HepG2 (cell line): ENCODE results near the gene MLLT10. TPM values are rescaled to one million over a fixed set of nuclear protein-coding genes. Genes with fewer than 3 reads are reported as not detected.

Source experiments
- BRCA1 ChIP-seq: sonication (generic); formaldehyde crosslinking; IDR thresholded peaks from 2 replicates; pipeline ENCODE4 v1.4.0; 2020; ENCODE audit warnings: missing genetic modification reagents
- BRF2 ChIP-seq: sonication (generic); formaldehyde crosslinking; IDR thresholded peaks from 2 replicates; pipeline ENCODE4 v1.8.1; 2022; ENCODE audit warnings: mild to moderate bottlenecking, missing genetic modification reagents
- CBFB ChIP-seq: sonication (generic); formaldehyde crosslinking; IDR thresholded peaks from 2 replicates; pipeline ENCODE4 v1.4.0; 2020; ENCODE audit warnings: missing genetic modification reagents
- CEBPG ChIP-seq: IDR thresholded peaks from 2 replicates; pipeline ENCODE4 v1.6.1; 2016
- DPF2 ChIP-seq: sonication (generic); formaldehyde crosslinking; IDR thresholded peaks from 2 replicates; pipeline ENCODE4 v1.4.0; 2020; ENCODE audit warnings: mild to moderate bottlenecking, low read depth, missing genetic modification reagents, borderline replicate concordance
- HCFC1 ChIP-seq: fragments of 150-350 bp; IDR thresholded peaks from 2 replicates; pipeline ENCODE4 v1.6.1; 2014; ENCODE audit warnings: low read depth, low read length
- IKZF5 ChIP-seq: IDR thresholded peaks from 2 replicates; pipeline ENCODE4 v1.6.1; 2018; ENCODE audit warnings: missing genetic modification reagents, mild to moderate bottlenecking, missing compliant biosample characterization
- JDP2 ChIP-seq: sonication (generic); formaldehyde crosslinking; IDR thresholded peaks from 2 replicates; pipeline ENCODE4 v1.8.1; 2022; ENCODE audit warnings: missing genetic modification reagents, borderline replicate concordance
- KLF6 ChIP-seq: IDR thresholded peaks from 2 replicates; pipeline ENCODE4 v1.8.0; 2016; ENCODE audit warnings: missing biosample characterization, missing genetic modification reagents
- SAP130 ChIP-seq: IDR thresholded peaks from 2 replicates; pipeline ENCODE4 v1.6.1; 2016; ENCODE audit warnings: low read depth
- SIX1 ChIP-seq: sonication (generic); formaldehyde crosslinking; IDR thresholded peaks from 2 replicates; pipeline ENCODE4 v1.4.0; 2020; ENCODE audit warnings: missing genetic modification reagents, borderline replicate concordance
- SNRNP70 ChIP-seq: fragments of 200-400 bp; formaldehyde crosslinking; IDR thresholded peaks from 2 replicates; pipeline ENCODE4 v1.6.1; 2017; ENCODE audit warnings: mild to moderate bottlenecking, low read depth, low read length, moderate library complexity
- TAF1 ChIP-seq: sonication (generic); formaldehyde crosslinking; IDR thresholded peaks from 2 replicates; pipeline ENCODE4 v1.4.0; 2020; ENCODE audit warnings: missing genetic modification reagents
- THAP7 ChIP-seq: sonication (generic); formaldehyde crosslinking; IDR thresholded peaks from 2 replicates; pipeline ENCODE4 v1.8.1; 2023; ENCODE audit warnings: mild to moderate bottlenecking, missing genetic modification reagents
- ZKSCAN5 ChIP-seq: sonication (generic); formaldehyde crosslinking; IDR thresholded peaks from 2 replicates; pipeline ENCODE4 v1.5.1; 2020; ENCODE audit warnings: mild to moderate bottlenecking, missing genetic modification reagents
- ZMAT5 ChIP-seq: sonication (generic); formaldehyde crosslinking; IDR thresholded peaks from 2 replicates; pipeline ENCODE4 v1.5.0; 2020; ENCODE audit warnings: mild to moderate bottlenecking, low read depth, missing genetic modification reagents, borderline replicate concordance
- ZNF329 ChIP-seq: sonication (generic); formaldehyde crosslinking; IDR thresholded peaks from 2 replicates; pipeline ENCODE4 v1.9.0; 2021; ENCODE audit warnings: low read depth, mild to moderate bottlenecking, missing genetic modification reagents
- ZNF331 ChIP-seq: sonication (generic); formaldehyde crosslinking; IDR thresholded peaks from 2 replicates; pipeline ENCODE4 v1.4.0; 2020; ENCODE audit warnings: missing genetic modification reagents
- ZNF33B ChIP-seq: sonication (generic); formaldehyde crosslinking; IDR thresholded peaks from 2 replicates; pipeline ENCODE4 v1.5.1; 2020; ENCODE audit warnings: mild to moderate bottlenecking, missing genetic modification reagents
- ZNF501 ChIP-seq: sonication (generic); formaldehyde crosslinking; IDR thresholded peaks from 2 replicates; pipeline ENCODE4 v1.5.1; 2020; ENCODE audit warnings: mild to moderate bottlenecking, moderate library complexity, missing genetic modification reagents
- ZNF512B ChIP-seq: sonication (generic); formaldehyde crosslinking; IDR thresholded peaks from 2 replicates; pipeline ENCODE4 v1.5.1; 2020; ENCODE audit warnings: missing genetic modification reagents, mild to moderate bottlenecking, borderline replicate concordance
- ZNF546 ChIP-seq: sonication (generic); formaldehyde crosslinking; conservative IDR thresholded peaks from 2 replicates; pipeline ENCODE4 v1.8.1; 2023; ENCODE audit warnings: mild to moderate bottlenecking, missing genetic modification reagents
- ZNF572 ChIP-seq: sonication (generic); formaldehyde crosslinking; IDR thresholded peaks from 2 replicates; pipeline ENCODE4 v1.5.1; 2020; ENCODE audit warnings: mild to moderate bottlenecking, missing genetic modification reagents
- ZNF607 ChIP-seq: sonication (generic); formaldehyde crosslinking; IDR thresholded peaks from 2 replicates; pipeline ENCODE4 v1.5.1; 2020; ENCODE audit warnings: missing genetic modification reagents, mild to moderate bottlenecking, borderline replicate concordance
- ZNF713 ChIP-seq: sonication (generic); formaldehyde crosslinking; IDR thresholded peaks from 2 replicates; pipeline ENCODE4 v1.4.0; 2020; ENCODE audit warnings: mild to moderate bottlenecking, missing genetic modification reagents
- ZNF766 ChIP-seq: sonication (generic); formaldehyde crosslinking; IDR thresholded peaks from 2 replicates; pipeline ENCODE4 v1.5.0; 2020; ENCODE audit warnings: missing genetic modification reagents, borderline replicate concordance
- polyA plus RNA-seq, 8 experiments: library from polyadenylated mRNA; depleted of rRNA in 3 of 8; stranded (reverse) in 7 of 8; unstranded in 1 of 8; fragments of >200 nt; fragmentation: Illumina TruSeq in 4 of 8; extraction: Trizol in 4 of 8; gene quantifications; 2 replicates each; pipeline versions ENCODE4 v1.2.1 to v1.2.3, GENCODE V29; 2011 to 2016; ENCODE audit warnings: low read depth in 4 of 8, missing spikeins in 1 of 8, mixed read lengths in 1 of 8; ENCODE audit not compliant: insufficient read depth in 1 of 8
- total RNA-seq, 5 experiments: library from RNA; depleted of rRNA; stranded (reverse); fragments of >200 nt; fragmentation: Illumina TruSeq; extraction: Trizol; gene quantifications; 2 replicates each; pipeline ENCODE4 v1.2.3, GENCODE V29; 2016; ENCODE audit warnings: low read depth in 1 of 5

MLLT10 gene
- total and polyA plus RNA-seq, 2 of the 13 experiments (the other 11 are each of a cell fraction or from before 2014, with no cell fraction given): 51.3 to 84.1 TPM

- no peak; the same call in 1 of the 2 replicates for TF ChIP-seq ZNF572 (CRISPR knock-in tag)
- peak; percentile 98 for TF ChIP-seq ZNF607 (CRISPR knock-in tag)
- TF ChIP-seq ZNF766 (CRISPR knock-in tag): peak; percentile 90
- peak; percentile 97 for TF ChIP-seq ZNF713 (CRISPR knock-in tag)
- no peak for TF ChIP-seq ZMAT5 (CRISPR knock-in tag)
- no peak for TF ChIP-seq ZNF33B (CRISPR knock-in tag)
- peak; percentile 87 for TF ChIP-seq TAF1 (CRISPR knock-in tag)
- peak; percentile 97; the same call in 1 of the 2 replicates for TF ChIP-seq KLF6 (CRISPR knock-in tag)
- peak; percentile 92 for TF ChIP-seq CBFB (CRISPR knock-in tag)
- TF ChIP-seq ZKSCAN5 (CRISPR knock-in tag): no peak
- 0 out of 2 replicates have a peak, but pooled peaks have one; percentile 64 for TF ChIP-seq SIX1
- no peak; the same call in none of the 2 replicates for TF ChIP-seq DPF2 (CRISPR knock-in tag)
- no peak; the same call in 1 of the 2 replicates for TF ChIP-seq JDP2 (CRISPR knock-in tag)
- TF ChIP-seq ZNF331 (CRISPR knock-in tag): peak; percentile 95
- no peak for TF ChIP-seq ZNF546 (CRISPR knock-in tag)
- TF ChIP-seq SAP130 (CRISPR knock-in tag): peak; percentile 95
- TF ChIP-seq CEBPG (CRISPR knock-in tag): peak; percentile 77
- peak; percentile 1; the same call in 1 of the 2 replicates for TF ChIP-seq ZNF512B (CRISPR knock-in tag)
- TF ChIP-seq ZNF329 (CRISPR knock-in tag): peak; percentile 61; the same call in 1 of the 2 replicates
- TF ChIP-seq HCFC1: no peak
- TF ChIP-seq SNRNP70: no peak
- TF ChIP-seq THAP7 (CRISPR knock-in tag): peak; percentile 92
- TF ChIP-seq BRF2 (CRISPR knock-in tag): peak; percentile 87
- TF ChIP-seq BRCA1 (CRISPR knock-in tag): no peak; the same call in 1 of the 2 replicates
- peak; percentile 76 for TF ChIP-seq ZNF501 (CRISPR knock-in tag)
- peak; percentile 91; the same call in 1 of the 2 replicates for TF ChIP-seq IKZF5 (CRISPR knock-in tag)
Observed at GRCh38 chr10:21495752-21496342, 38.2 kb upstream of the MLLT10 start (continued).
